ENCODE measurements around the gene POU4F3. TPM values are rescaled to one million over a fixed set of nuclear protein-coding genes. Genes with fewer than 3 reads are reported as not detected.

POU4F3 gene
- total and polyA plus RNA-seq, 4 donors: 0.05 to 0.09 TPM; not detected in 2

DNA sequence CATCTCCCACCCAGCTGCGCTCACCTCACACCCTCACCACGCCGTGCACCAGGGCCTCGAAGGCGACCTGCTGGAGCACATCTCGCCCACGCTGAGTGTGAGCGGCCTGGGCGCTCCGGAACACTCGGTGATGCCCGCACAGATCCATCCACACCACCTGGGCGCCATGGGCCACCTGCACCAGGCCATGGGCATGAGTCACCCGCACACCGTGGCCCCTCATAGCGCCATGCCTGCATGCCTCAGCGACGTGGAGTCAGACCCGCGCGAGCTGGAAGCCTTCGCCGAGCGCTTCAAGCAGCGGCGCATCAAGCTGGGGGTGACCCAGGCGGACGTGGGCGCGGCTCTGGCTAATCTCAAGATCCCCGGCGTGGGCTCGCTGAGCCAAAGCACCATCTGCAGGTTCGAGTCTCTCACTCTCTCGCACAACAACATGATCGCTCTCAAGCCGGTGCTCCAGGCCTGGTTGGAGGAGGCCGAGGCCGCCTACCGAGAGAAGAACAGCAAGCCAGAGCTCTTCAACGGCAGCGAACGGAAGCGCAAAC is 1.1 kb downstream of the POU4F3 start:
- Histone ChIP-seq H3K9me3 (ENCODE audit: control insufficient read depth in 4 of 4, insufficient read depth in 3 of 4, low read length in 3 of 4) (peaks cover 0 to 32% (median 0%) of the 10 kb centered on the region in 4 donors), H3K4me1 (ENCODE audit: control insufficient read depth in 5 of 5, insufficient read depth in 5 of 5, low read length in 5 of 5) (peaks cover 0 to 12% (median 0%) of the 10 kb centered on the region in 5 donors), H3K27ac (ENCODE audit: low read depth in 1 of 2, low read length in 1 of 2) (no peak overlapping the region), H3K27me3 (ENCODE audit: control insufficient read depth in 3 of 3, insufficient read depth in 3 of 3, low read length in 2 of 3) (peaks cover 47 to 95% (median 88%) of the 10 kb centered on the region in 3 donors), H3K9ac (ENCODE audit: insufficient read depth in 1 of 2, low read length in 2 of 2) (no peak overlapping the region), H3K36me3 (ENCODE audit: control insufficient read depth in 4 of 4, insufficient read depth in 4 of 4, low read length in 4 of 4) (no peaks in the 10 kb centered on the region), H3K4me3 (no peak overlapping the region)
- DNase-seq (no peak), ATAC-seq (ENCODE audit: insufficient read depth, low FRiP score) (no peak)
- 7 to 10% methylated on average over 44 of the region's 44 CpGs for WGBS, 2 donors
- TF ChIP-seq, protein P1, sequence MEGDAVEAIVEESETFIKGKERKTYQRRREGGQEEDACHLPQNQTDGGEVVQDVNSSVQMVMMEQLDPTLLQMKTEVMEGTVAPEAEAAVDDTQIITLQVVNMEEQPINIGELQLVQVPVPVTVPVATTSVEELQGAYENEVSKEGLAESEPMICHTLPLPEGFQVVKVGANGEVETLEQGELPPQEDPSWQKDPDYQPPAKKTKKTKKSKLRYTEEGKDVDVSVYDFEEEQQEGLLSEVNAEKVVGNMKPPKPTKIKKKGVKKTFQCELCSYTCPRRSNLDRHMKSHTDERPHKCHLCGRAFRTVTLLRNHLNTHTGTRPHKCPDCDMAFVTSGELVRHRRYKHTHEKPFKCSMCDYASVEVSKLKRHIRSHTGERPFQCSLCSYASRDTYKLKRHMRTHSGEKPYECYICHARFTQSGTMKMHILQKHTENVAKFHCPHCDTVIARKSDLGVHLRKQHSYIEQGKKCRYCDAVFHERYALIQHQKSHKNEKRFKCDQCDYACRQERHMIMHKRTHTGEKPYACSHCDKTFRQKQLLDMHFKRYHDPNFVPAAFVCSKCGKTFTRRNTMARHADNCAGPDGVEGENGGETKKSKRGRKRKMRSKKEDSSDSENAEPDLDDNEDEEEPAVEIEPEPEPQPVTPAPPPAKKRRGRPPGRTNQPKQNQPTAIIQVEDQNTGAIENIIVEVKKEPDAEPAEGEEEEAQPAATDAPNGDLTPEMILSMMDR (IDR thresholded peaks at IDR 0.05; ENCODE audit: control extremely low read depth, extremely low read depth): no peak

DNA sequence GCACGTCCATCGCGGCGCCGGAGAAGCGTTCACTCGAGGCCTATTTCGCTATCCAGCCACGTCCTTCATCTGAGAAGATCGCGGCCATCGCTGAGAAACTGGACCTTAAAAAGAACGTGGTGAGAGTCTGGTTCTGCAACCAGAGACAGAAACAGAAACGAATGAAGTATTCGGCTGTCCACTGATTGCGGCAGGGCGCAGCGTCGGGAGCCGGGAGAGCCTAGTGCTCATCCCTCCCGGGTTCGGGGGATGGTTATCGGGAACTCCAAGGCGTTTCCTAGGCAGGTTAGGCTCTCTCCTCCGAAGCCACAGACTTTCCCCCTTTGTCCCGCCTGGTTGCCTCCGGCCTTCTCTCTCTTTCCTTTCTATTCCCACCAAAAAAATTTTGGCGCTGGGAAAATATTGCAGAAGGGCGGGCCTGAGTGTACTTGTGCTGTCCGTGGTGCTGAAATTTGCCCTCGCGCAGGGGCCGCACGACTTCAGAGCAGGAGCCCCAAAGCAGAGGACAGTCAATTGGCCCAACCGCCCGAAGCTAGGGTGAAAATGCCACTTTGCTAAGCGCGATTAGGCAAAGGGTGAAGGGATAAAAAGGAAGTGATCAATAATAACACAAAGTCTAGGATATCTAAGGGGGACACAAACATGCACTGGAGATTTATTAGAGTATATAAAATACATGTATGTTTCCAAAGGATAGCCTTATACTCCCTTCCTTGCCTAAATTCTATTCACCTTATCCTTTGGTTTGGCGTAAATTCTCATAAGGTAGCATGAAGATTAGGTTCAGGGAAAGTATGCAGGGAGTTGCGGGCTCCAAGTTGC is 1.8 kb downstream of the POU4F3 start:
- peaks cover 52 to 97% (median 90%) of the 10 kb centered on the region in 3 donors for H3K27me3 ChIP-seq (ENCODE audit: control insufficient read depth in 3 of 3, insufficient read depth in 3 of 3, low read length in 2 of 3)
- no peak overlapping the region for H3K4me3 ChIP-seq
- TF ChIP-seq, protein P1 (IDR thresholded peaks at IDR 0.05; ENCODE audit: control extremely low read depth, extremely low read depth): no peak
- ATAC-seq (ENCODE audit: insufficient read depth, low FRiP score) (peak; percentile 49), DNase-seq (peak; percentile 82 to 90 (median 85))
- H3K36me3 ChIP-seq (ENCODE audit: control insufficient read depth in 4 of 4, insufficient read depth in 4 of 4, low read length in 4 of 4): no peaks in the 10 kb centered on the region
- H3K9ac ChIP-seq (ENCODE audit: insufficient read depth in 1 of 2, low read length in 2 of 2): no peak overlapping the region
- peaks cover 0 to 32% (median 0%) of the 10 kb centered on the region in 4 donors for H3K9me3 ChIP-seq (ENCODE audit: control insufficient read depth in 4 of 4, insufficient read depth in 3 of 4, low read length in 3 of 4)
- H3K27ac ChIP-seq (ENCODE audit: low read depth in 1 of 2, low read length in 1 of 2): no peak overlapping the region
- peaks cover 0 to 13% (median 0%) of the 10 kb centered on the region in 5 donors for H3K4me1 ChIP-seq (ENCODE audit: control insufficient read depth in 5 of 5, insufficient read depth in 5 of 5, low read length in 5 of 5)
- WGBS, 2 donors: 5 to 7% methylated on average over 39 to 40 of the region's 40 CpGs

DNA sequence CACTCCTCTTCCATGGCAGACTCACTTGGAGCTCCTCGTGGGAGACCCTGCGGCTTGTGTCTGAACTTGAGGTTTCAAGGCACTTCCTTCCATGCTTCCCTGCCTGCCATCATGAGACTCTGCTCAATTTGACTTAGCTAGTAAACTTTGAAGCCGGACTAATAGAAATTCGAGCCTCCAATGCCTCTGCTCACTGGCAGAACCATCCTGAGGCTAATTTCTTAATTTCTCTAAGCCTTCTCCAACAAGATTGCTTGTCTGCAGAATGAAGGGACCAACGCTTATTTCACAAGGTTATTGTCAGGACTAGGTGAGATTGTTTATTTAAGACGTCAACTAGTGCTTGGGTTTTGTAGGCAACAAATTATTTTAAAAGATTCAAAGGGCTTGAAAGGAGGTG is 3.2 kb downstream of the POU4F3 start:
- H3K4me3 ChIP-seq: no peak overlapping the region
- TF ChIP-seq, protein P1 (IDR thresholded peaks at IDR 0.05; ENCODE audit: control extremely low read depth, extremely low read depth): no peak
- H3K27ac ChIP-seq (ENCODE audit: low read depth in 1 of 2, low read length in 1 of 2): no peak overlapping the region
- H3K36me3 ChIP-seq (ENCODE audit: control insufficient read depth in 4 of 4, insufficient read depth in 4 of 4, low read length in 4 of 4): no peaks in the 10 kb centered on the region
- ATAC-seq (ENCODE audit: insufficient read depth, low FRiP score) (no peak), DNase-seq (no peak)
- peaks cover 0 to 14% (median 0%) of the 10 kb centered on the region in 5 donors for H3K4me1 ChIP-seq (ENCODE audit: control insufficient read depth in 5 of 5, insufficient read depth in 5 of 5, low read length in 5 of 5)
- peaks cover 49 to 98% (median 87%) of the 10 kb centered on the region in 3 donors for H3K27me3 ChIP-seq (ENCODE audit: control insufficient read depth in 3 of 3, insufficient read depth in 3 of 3, low read length in 2 of 3)
- H3K9ac ChIP-seq (ENCODE audit: insufficient read depth in 1 of 2, low read length in 2 of 2): no peak overlapping the region
- WGBS, 2 donors: 7 to 9% methylated on average over 6 of the region's 6 CpGs
- H3K9me3 ChIP-seq (ENCODE audit: control insufficient read depth in 4 of 4, insufficient read depth in 3 of 4, low read length in 3 of 4): peaks cover 0 to 28% (median 0%) of the 10 kb centered on the region in 4 donors
